Measurements from ENCODE around the gene FCHO2.

GRCh38 chr5:73096239-73096575, 140.4 kb downstream of the FCHO2 start:
- TF ChIP-seq POLR2AphosphoS5 (IDR thresholded peaks at IDR 0.05; ENCODE audit: low read depth, low read length) (no peak), REST (IDR thresholded peaks at IDR 0.05; ENCODE audit: insufficient read depth in 1 of 2, low read depth in 2 of 2, low read length in 2 of 2) (no peak), TAF1 (IDR thresholded peaks at IDR 0.05; ENCODE audit: borderline replicate concordance, insufficient read depth, low read length) (no peak)
